H9 (cell line): ENCODE results near the gene PLXNB2. TPM values are rescaled to one million over a fixed set of nuclear protein-coding genes. Genes with fewer than 3 reads are reported as not detected.

ENCODE experiments used
- DNase-seq: peaks from one replicate; pipeline ENCODE4 v3.0.0-alpha.2; 2017
- H2AFZ ChIP-seq: one replicate; pipeline ENCODE4 v1.6.1; 2013; ENCODE audit warnings: mild to moderate bottlenecking, low read length, control low read depth, moderate library complexity
- H2AK5ac ChIP-seq: 2 replicates; pipeline ENCODE4 v1.6.1; 2013; ENCODE audit warnings: low read length, control low read depth, mixed read lengths; ENCODE audit not compliant: insufficient read length
- H2BK120ac ChIP-seq: one replicate; pipeline ENCODE4 v1.6.1; 2013; ENCODE audit warnings: low read depth, mild to moderate bottlenecking, low read length, control low read depth, inconsistent platforms; ENCODE audit not compliant: poor library complexity, severe bottlenecking
- H2BK12ac ChIP-seq: 2 replicates; pipeline ENCODE4 v1.6.1; 2013; ENCODE audit warnings: low read length, control low read depth, mixed read lengths, low read depth; ENCODE audit not compliant: insufficient read length
- H2BK15ac ChIP-seq: 2 replicates; pipeline ENCODE4 v1.6.1; 2013; ENCODE audit warnings: low read depth, low read length, control low read depth
- H2BK20ac ChIP-seq: one replicate; pipeline ENCODE4 v1.6.1; 2013; ENCODE audit warnings: low read depth, mild to moderate bottlenecking, low read length, control low read depth, inconsistent platforms; ENCODE audit not compliant: poor library complexity, severe bottlenecking
- H2BK5ac ChIP-seq: 2 replicates; pipeline ENCODE4 v1.6.1; 2013; ENCODE audit warnings: low read length, control low read depth, mixed read lengths; ENCODE audit not compliant: insufficient read length
- H3K14ac ChIP-seq: 2 replicates; pipeline ENCODE4 v1.6.1; 2013; ENCODE audit warnings: low read length, control low read depth; ENCODE audit not compliant: insufficient read depth
- H3K18ac ChIP-seq: 2 replicates; pipeline ENCODE4 v1.6.1; 2013; ENCODE audit warnings: low read depth, mild to moderate bottlenecking, mixed read lengths, low read length, control low read depth; ENCODE audit not compliant: insufficient read length
- H3K23ac ChIP-seq: 2 replicates; pipeline ENCODE4 v1.6.1; 2013; ENCODE audit warnings: low read length, control low read depth, mixed read lengths, low read depth; ENCODE audit not compliant: insufficient read length
- H3K23me2 ChIP-seq: 2 replicates; pipeline ENCODE4 v1.6.1; 2013; ENCODE audit warnings: low read depth, mild to moderate bottlenecking, mixed read lengths, low read length, control low read depth; ENCODE audit not compliant: insufficient read length, poor library complexity, severe bottlenecking
- H3K27ac ChIP-seq: 2 replicates; pipeline ENCODE4 v1.5.1; 2013; ENCODE audit warnings: low read length, control low read depth, mixed read lengths, low read depth; ENCODE audit not compliant: insufficient read length
- H3K27me3 ChIP-seq: 2 replicates; pipeline ENCODE4 v1.6.1; 2013; ENCODE audit warnings: low read length, control low read depth, inconsistent platforms; ENCODE audit not compliant: insufficient read depth
- H3K4ac ChIP-seq: 2 replicates; pipeline ENCODE4 v1.6.1; 2013; ENCODE audit warnings: low read depth, mild to moderate bottlenecking, control low read depth, inconsistent platforms, low read length, moderate library complexity
- H3K4me1 ChIP-seq: 2 replicates; pipeline ENCODE4 v1.6.1; 2013; ENCODE audit warnings: low read length, control low read depth, inconsistent platforms; ENCODE audit not compliant: insufficient read depth
- H3K4me2 ChIP-seq: 2 replicates; pipeline ENCODE4 v1.6.1; 2013; ENCODE audit warnings: low read length, control low read depth, mixed read lengths; ENCODE audit not compliant: insufficient read length, insufficient read depth
- H3K56ac ChIP-seq: 2 replicates; pipeline ENCODE4 v1.6.1; 2013; ENCODE audit warnings: low read depth, mild to moderate bottlenecking, mixed read lengths, low read length, control low read depth; ENCODE audit not compliant: insufficient read length
- H3K79me1 ChIP-seq: 2 replicates; pipeline ENCODE4 v1.6.1; 2013; ENCODE audit warnings: low read depth, mild to moderate bottlenecking, moderate library complexity, low read length, control low read depth, inconsistent platforms; ENCODE audit not compliant: insufficient read depth, poor library complexity, severe bottlenecking
- H3K79me2 ChIP-seq: 2 replicates; pipeline ENCODE4 v1.6.1; 2013; ENCODE audit warnings: low read length, control low read depth, inconsistent platforms; ENCODE audit not compliant: insufficient read depth
- H3K9ac ChIP-seq: 2 replicates; pipeline ENCODE4 v1.6.1; 2013; ENCODE audit warnings: low read length, control low read depth, mixed read lengths; ENCODE audit not compliant: insufficient read length; ENCODE audit errors: extremely low read depth
- H3K9me3 ChIP-seq: one replicate; pipeline ENCODE4 v1.6.1; 2013; ENCODE audit warnings: low read depth, low read length, inconsistent platforms; ENCODE audit not compliant: control insufficient read depth
- H3T11ph ChIP-seq: one replicate; pipeline ENCODE4 v1.6.1; 2013; ENCODE audit warnings: mild to moderate bottlenecking, low read length, control low read depth, inconsistent platforms
- H4K20me1 ChIP-seq: one replicate; pipeline ENCODE4 v1.6.1; 2013; ENCODE audit not compliant: control insufficient read depth, insufficient read length, insufficient read depth
- H4K5ac ChIP-seq: 2 replicates; pipeline ENCODE4 v1.6.1; 2013; ENCODE audit warnings: low read depth, mild to moderate bottlenecking, mixed read lengths, low read length, control low read depth; ENCODE audit not compliant: insufficient read length
- H4K8ac ChIP-seq: replicated peaks from 2 replicates; pipeline ENCODE4 v1.6.1; 2013; ENCODE audit warnings: low read length, control low read depth, mixed read lengths, low read depth; ENCODE audit not compliant: insufficient read length
- H4K91ac ChIP-seq: 2 replicates; pipeline ENCODE4 v1.6.1; 2013; ENCODE audit warnings: low read depth, mild to moderate bottlenecking, moderate library complexity, mixed read lengths, low read length, control low read depth; ENCODE audit not compliant: insufficient read length
- H3K27ac Mint-ChIP-seq, 3 experiments: 2 replicates in 2 of 3; 3 replicates in 1 of 3; pipeline ENCODE4 v1.8.0; 2020 to 2021; ENCODE audit warnings: mixed read lengths in 3 of 3, mild to moderate bottlenecking in 1 of 3, moderate library complexity in 1 of 3
- H3K27me3 Mint-ChIP-seq: 2 replicates; pipeline ENCODE4 v1.8.0; 2021; ENCODE audit warnings: low read depth, mild to moderate bottlenecking, moderate library complexity, mixed read lengths
- H3K36me3 Mint-ChIP-seq, 3 experiments: 2 replicates in 2 of 3; 3 replicates in 1 of 3; pipeline ENCODE4 v1.8.0; 2020 to 2021; ENCODE audit warnings: low read depth in 3 of 3, mixed read lengths in 3 of 3; ENCODE audit not compliant: insufficient read depth in 1 of 3
- H3K4me1 Mint-ChIP-seq, 2 experiments: 2 replicates each; pipeline ENCODE4 v1.8.0; 2020; ENCODE audit warnings: mixed read lengths in 2 of 2
- H3K4me3 Mint-ChIP-seq, 2 experiments: 2 replicates in 1 of 2; 3 replicates in 1 of 2; pipeline ENCODE4 v1.8.0; 2020 to 2021; ENCODE audit warnings: mild to moderate bottlenecking in 2 of 2, mixed read lengths in 2 of 2, moderate library complexity in 1 of 2
- H3K9me3 Mint-ChIP-seq, 2 experiments: 2 replicates in 1 of 2; 3 replicates in 1 of 2; pipeline ENCODE4 v1.8.0; 2020; ENCODE audit warnings: mild to moderate bottlenecking in 2 of 2, mixed read lengths in 2 of 2, moderate library complexity in 1 of 2
- WGBS: extraction: QIAGEN DNeasy Blood & Tissue Kit; methylation state at CpG from one replicate; pipeline ENCODE4 v1.1.7; 2013; ENCODE audit warnings: missing lambda C conversion rate, low lambda C conversion rate, mixed read lengths; ENCODE audit not compliant: insufficient read length; ENCODE audit errors: extremely low coverage; 5-methylcytosine and 5-hydroxymethylcytosine counted together
- total RNA-seq: library from RNA; stranded (reverse); gene quantifications from 2 replicates; pipeline ENCODE4 v1.2.1, GENCODE V29; 2021
- TF ChIP-seq, protein P1 (sequence below): fragments of 200-600 bp; sonication (generic); conservative IDR thresholded peaks from 3 replicates; pipeline ENCODE4 v1.8.0; 2021; ENCODE audit warnings: antibody characterized with exemption, mild to moderate bottlenecking

The PLXNB2 gene
- total RNA-seq, 1 experiment from 2014 or later: 87.6 TPM

DNA sequence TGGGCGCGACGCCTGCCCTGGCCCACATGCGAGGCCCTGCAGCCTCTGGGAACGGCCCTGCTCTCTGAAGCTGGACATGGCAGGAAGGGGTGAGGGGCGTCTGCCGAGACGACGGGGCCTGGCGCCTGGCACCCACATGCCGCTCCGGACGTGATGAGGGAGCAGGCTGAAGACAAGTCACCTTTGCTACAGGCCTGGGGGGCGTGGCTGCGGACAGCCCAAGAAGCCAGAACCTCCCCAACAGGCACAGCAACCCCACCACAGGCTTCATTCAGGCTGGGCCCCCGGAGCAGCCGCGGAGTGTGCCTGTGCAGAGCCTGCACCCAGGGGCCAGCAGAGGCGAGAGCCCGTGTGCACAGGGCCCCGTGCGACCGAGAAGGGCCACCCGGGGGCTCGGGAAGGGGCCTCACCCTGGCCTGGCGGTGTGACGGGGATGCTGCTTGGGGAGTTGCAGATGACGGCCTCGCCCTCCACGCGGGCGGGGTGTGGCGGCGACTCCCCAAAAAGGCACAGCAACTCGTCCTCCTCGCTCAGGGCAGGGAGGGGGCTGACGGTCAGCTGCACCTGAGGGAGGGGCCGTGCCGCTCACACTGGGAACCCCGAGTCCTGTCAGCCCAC is 20.6 kb downstream of the PLXNB2 start:
- no peak overlapping the region for H3K56ac ChIP-seq
- H3K4ac ChIP-seq: no peak overlapping the region
- no peak overlapping the region for H3T11ph ChIP-seq
- no peak overlapping the region for H4K5ac ChIP-seq
- H2BK15ac ChIP-seq: no peak overlapping the region
- no peak overlapping the region for H2BK12ac ChIP-seq
- no peak overlapping the region for H2BK120ac ChIP-seq
- H4K20me1 ChIP-seq: no peaks in the 10 kb centered on the region
- no peak overlapping the region for H3K27ac Mint-ChIP-seq
- WGBS: no CpG with 5 or more reads among the region's 40 CpGs
- H3K23me2 ChIP-seq: peaks cover 3% of the 10 kb centered on the region
- H4K91ac ChIP-seq: no peak overlapping the region
- peaks cover 3% of the 10 kb centered on the region; the same call in 1 of the 2 replicates for H3K79me2 ChIP-seq
- no peaks in the 10 kb centered on the region for H3K27me3 Mint-ChIP-seq
- no peak overlapping the region for H3K18ac ChIP-seq
- no peak overlapping the region for H2AFZ ChIP-seq
- H3K4me3 Mint-ChIP-seq: no peak overlapping the region
- TF ChIP-seq, protein P1, sequence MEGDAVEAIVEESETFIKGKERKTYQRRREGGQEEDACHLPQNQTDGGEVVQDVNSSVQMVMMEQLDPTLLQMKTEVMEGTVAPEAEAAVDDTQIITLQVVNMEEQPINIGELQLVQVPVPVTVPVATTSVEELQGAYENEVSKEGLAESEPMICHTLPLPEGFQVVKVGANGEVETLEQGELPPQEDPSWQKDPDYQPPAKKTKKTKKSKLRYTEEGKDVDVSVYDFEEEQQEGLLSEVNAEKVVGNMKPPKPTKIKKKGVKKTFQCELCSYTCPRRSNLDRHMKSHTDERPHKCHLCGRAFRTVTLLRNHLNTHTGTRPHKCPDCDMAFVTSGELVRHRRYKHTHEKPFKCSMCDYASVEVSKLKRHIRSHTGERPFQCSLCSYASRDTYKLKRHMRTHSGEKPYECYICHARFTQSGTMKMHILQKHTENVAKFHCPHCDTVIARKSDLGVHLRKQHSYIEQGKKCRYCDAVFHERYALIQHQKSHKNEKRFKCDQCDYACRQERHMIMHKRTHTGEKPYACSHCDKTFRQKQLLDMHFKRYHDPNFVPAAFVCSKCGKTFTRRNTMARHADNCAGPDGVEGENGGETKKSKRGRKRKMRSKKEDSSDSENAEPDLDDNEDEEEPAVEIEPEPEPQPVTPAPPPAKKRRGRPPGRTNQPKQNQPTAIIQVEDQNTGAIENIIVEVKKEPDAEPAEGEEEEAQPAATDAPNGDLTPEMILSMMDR: no peak
- H3K4me2 ChIP-seq: no peak overlapping the region
- no peak overlapping the region for H3K23ac ChIP-seq
- no peaks in the 10 kb centered on the region for H3K4me1 ChIP-seq
- H4K8ac ChIP-seq: no peak overlapping the region
- peaks cover 11 to 34% (median 30%) of the 10 kb centered on the region in 3 experiments; a peak in 6 of 7 replicates for H3K36me3 Mint-ChIP-seq
- no peak overlapping the region for H3K9ac ChIP-seq
- no peaks in the 10 kb centered on the region for H3K9me3 Mint-ChIP-seq
- H3K27me3 ChIP-seq: no peaks in the 10 kb centered on the region
- H2BK5ac ChIP-seq: no peak overlapping the region
- H3K27ac ChIP-seq: no peak overlapping the region
- H3K4me1 Mint-ChIP-seq: no peaks in the 10 kb centered on the region
- H2AK5ac ChIP-seq: no peak overlapping the region
- no peaks in the 10 kb centered on the region for H3K79me1 ChIP-seq
- no peak overlapping the region for H2BK20ac ChIP-seq
- no peak for DNase-seq
- H3K9me3 ChIP-seq: no peaks in the 10 kb centered on the region
- no peak overlapping the region for H3K14ac ChIP-seq
